ENCODE results near the gene ASPSCR1. TPM values are rescaled to one million over a fixed set of nuclear protein-coding genes. Genes with fewer than 3 reads are reported as not detected.

ASPSCR1 gene
- total and polyA plus RNA-seq, 9 of the 15 experiments (the other 6 are each of a cell fraction or from before 2014, with no cell fraction given): 0.90 to 36.9 (median 11.6) TPM

GRCh38 chr17:82065638-82066303 is 88.3 kb downstream of the ASPSCR1 start, which contains the start of gene DUS1L (continued):
- TF ChIP-seq, protein P1, sequence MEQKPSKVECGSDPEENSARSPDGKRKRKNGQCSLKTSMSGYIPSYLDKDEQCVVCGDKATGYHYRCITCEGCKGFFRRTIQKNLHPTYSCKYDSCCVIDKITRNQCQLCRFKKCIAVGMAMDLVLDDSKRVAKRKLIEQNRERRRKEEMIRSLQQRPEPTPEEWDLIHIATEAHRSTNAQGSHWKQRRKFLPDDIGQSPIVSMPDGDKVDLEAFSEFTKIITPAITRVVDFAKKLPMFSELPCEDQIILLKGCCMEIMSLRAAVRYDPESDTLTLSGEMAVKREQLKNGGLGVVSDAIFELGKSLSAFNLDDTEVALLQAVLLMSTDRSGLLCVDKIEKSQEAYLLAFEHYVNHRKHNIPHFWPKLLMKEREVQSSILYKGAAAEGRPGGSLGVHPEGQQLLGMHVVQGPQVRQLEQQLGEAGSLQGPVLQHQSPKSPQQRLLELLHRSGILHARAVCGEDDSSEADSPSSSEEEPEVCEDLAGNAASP (IDR thresholded peaks at IDR 0.05): no peak
- TF ChIP-seq ZNF431 (CRISPR knock-in tag; IDR thresholded peaks at IDR 0.05): no peak
- TF ChIP-seq MTA1 (IDR thresholded peaks at IDR 0.05; ENCODE audit: borderline replicate concordance): no peak
- TF ChIP-seq, protein P2, sequence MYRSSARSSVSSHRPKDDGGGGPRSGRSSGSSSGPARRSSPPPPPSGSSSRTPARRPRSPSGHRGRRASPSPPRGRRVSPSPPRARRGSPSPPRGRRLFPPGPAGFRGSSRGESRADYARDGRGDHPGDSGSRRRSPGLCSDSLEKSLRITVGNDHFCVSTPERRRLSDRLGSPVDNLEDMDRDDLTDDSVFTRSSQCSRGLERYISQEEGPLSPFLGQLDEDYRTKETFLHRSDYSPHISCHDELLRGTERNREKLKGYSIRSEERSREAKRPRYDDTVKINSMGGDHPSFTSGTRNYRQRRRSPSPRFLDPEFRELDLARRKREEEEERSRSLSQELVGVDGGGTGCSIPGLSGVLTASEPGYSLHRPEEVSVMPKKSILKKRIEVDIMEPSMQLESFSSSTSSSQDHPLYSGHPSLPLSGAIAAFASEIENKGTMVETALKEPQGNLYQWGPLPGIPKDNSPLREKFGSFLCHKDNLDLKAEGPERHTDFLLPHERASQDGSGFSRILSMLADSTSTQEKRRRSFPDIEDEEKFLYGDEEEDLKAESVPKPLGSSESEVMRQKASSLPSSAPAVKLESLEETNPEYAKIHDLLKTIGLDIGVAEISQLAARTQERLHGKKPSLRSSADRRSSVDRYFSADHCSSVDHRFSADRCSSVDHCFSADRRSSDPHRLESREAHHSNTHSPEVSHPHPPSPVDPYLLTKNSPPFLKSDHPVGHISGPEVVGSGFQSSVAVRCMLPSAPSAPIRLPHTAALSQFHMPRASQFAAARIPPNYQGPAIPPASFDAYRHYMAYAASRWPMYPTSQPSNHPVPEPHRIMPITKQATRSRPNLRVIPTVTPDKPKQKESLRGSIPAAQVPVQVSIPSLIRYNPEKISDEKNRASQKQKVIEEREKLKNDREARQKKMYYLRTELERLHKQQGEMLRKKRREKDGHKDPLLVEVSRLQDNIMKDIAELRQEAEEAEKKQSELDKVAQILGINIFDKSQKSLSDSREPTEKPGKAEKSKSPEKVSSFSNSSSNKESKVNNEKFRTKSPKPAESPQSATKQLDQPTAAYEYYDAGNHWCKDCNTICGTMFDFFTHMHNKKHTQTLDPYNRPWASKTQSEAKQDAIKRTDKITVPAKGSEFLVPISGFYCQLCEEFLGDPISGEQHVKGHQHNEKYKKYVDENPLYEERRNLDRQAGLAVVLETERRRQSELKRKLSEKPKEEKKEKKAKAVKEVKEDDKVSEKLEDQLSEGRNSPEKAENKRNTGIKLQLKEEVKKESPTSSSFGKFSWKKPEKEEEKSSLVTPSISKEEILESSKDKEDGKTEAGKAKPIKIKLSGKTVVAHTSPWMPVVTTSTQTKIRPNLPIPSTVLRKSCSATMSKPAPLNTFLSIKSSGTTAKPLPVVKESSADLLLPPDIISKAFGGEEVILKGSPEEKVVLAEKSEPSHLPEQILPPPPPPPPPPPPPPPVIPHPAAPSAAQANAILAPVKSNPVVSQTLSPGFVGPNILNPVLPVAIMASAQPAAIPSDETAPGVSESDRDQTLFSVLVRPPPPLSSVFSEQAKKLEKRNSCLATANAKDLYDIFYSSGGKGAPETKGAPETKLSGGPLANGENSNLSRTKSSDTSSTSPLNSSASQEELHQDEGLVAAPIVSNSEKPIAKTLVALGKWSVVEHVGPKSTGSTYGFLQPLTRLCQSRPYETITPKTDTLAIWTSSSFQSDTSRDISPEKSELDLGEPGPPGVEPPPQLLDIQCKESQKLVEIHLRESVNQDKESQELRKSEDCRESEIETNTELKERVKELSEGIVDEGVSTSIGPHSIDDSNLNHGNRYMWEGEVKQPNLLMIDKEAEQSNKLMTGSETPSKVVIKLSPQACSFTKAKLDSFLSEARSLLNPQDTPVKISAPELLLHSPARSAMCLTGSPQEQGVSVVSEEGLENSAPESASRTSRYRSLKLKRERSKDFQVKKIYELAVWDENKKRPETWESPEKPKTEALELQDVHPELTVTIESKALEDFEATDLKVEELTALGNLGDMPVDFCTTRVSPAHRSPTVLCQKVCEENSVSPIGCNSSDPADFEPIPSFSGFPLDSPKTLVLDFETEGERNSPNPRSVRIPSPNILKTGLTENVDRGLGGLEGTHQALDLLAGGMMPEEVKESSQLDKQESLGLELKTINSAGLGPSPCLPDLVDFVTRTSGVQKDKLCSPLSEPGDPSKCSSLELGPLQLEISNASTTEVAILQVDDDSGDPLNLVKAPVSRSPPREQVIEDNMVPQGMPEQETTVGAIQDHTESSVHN (IDR thresholded peaks at IDR 0.05; ENCODE audit: borderline replicate concordance in 1 of 2, low read depth in 1 of 2): no peak
- TF ChIP-seq TCF3 (CRISPR knock-in tag; IDR thresholded peaks at IDR 0.05): no peak
- TF ChIP-seq NR2C2 (CRISPR knock-in tag; IDR thresholded peaks at IDR 0.05): peak; percentile 99
- TF ChIP-seq NR2C2 (tag; IDR thresholded peaks at IDR 0.05): peak; percentile 100
- TF ChIP-seq, protein P3, sequence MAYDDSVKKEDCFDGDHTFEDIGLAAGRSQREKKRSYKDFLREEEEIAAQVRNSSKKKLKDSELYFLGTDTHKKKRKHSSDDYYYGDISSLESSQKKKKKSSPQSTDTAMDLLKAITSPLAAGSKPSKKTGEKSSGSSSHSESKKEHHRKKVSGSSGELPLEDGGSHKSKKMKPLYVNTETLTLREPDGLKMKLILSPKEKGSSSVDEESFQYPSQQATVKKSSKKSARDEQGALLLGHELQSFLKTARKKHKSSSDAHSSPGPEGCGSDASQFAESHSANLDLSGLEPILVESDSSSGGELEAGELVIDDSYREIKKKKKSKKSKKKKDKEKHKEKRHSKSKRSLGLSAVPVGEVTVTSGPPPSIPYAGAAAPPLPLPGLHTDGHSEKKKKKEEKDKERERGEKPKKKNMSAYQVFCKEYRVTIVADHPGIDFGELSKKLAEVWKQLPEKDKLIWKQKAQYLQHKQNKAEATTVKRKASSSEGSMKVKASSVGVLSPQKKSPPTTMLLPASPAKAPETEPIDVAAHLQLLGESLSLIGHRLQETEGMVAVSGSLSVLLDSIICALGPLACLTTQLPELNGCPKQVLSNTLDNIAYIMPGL (CRISPR knock-in tag; IDR thresholded peaks at IDR 0.05): 0 out of 2 replicates have a peak, but pooled peaks have one; percentile 63
- no peak for TF ChIP-seq THRB (CRISPR knock-in tag; conservative IDR thresholded peaks at IDR 0.05)
- no peak for TF ChIP-seq PML (IDR thresholded peaks at IDR 0.05; ENCODE audit: low read length)
- TF ChIP-seq SMARCA5 (IDR thresholded peaks at IDR 0.05): no peak
- TF ChIP-seq ZNF121 (CRISPR knock-in tag; conservative IDR thresholded peaks at IDR 0.05): no peak
- no peak for TF ChIP-seq ZNF717 (CRISPR knock-in tag; IDR thresholded peaks at IDR 0.05)
- TF ChIP-seq ZNF445 (CRISPR knock-in tag; IDR thresholded peaks at IDR 0.05; ENCODE audit: low read depth): no peak; the same call in 1 of the 2 replicates
- TF ChIP-seq ESRRA (IDR thresholded peaks at IDR 0.05; ENCODE audit: borderline replicate concordance, low read depth): peak; percentile 94
- peak; percentile 95 for TF ChIP-seq PHF20 (IDR thresholded peaks at IDR 0.05; ENCODE audit: partially characterized antibody)

Data from K562 (cell line).